ENCODE data around the gene CCDC170.
A peak's percentile ranks its signal among the peaks of the same experiment; 100 is the strongest.

Gene CCDC170

DNA sequence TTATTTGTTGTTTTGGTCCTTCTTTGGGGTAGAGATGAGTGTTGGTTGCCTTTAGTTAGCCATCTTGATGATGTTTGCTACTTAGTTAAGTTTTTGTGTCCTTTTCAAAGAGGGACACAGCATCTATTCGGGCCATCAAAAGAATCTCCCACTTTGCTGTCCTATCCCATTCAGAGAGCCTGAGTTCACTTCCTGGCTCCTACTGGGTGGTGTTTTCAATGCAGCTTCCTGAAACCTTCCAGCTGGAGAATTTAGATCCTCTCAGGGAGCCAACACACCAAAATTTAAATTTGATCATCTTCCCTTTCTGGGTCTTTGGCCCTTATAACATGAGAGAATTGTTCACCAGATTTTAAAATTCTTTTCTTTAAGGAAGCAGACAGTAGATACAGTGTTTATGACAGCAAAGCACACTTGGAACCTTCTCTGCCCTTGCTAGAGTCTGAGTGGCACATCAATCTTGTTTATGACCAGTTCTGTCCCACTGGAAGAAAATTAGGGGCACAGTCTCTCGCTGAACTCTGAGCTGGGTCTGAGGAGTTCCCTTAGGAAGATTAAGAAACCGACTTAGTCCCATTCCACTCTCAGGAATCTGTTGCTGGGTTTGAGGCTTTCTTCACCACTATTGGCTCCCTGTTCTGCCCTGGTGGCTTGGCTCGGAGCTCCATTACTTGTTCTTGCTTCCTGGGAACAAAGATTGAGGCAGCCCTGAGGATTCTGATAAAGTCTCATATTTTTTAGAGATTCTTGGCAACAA is 115.5 kb downstream of the CCDC170 start:
- DNase-seq (ENCODE audit: low read depth, low spot score) = no peak
- no peak overlapping the region for H3K27ac ChIP-seq

DNA sequence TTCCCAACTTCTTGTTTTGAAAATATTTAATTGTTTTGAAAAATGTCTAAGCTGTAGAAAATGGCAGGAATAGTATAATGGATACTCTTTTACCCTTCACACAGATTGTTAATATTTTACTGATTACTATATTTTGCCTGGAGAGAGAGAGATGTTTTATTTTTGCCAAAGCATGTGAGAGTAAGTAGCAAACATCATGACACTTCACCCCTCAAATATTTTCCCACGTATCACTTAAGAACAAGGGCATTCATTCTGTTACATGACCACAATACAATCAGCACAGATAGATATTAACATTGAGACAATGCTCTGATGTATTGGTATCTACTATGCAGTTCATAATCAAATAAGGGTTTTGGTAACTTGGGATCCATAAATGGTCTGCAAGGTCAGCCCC is 116.5 kb downstream of the CCDC170 start:
- no peak for DNase-seq (ENCODE audit: low read depth, low spot score)
- H3K27ac ChIP-seq = no peak overlapping the region

DNA sequence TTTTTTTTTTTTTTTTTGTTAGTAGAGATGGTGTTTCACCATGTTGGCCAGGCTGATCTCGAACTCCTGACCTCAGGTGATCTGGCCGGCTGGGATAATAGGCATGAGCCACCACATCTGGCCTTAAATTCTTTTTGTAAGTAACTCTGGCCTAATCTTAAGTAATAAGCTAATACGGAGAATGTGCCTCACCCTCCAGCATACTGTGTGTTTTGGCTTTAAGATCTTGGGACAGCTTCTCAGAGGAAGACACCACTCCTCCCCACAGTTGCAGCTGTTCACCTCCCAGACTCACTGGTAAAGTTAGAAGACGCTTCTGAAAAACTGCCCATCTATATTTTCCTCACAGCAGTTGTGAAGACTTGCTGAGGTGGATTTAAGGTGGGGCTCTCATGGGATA is 120.8 kb downstream of the CCDC170 start:
- H3K27ac ChIP-seq = no peak overlapping the region
- no peak for DNase-seq (ENCODE audit: low read depth, low spot score)

DNA sequence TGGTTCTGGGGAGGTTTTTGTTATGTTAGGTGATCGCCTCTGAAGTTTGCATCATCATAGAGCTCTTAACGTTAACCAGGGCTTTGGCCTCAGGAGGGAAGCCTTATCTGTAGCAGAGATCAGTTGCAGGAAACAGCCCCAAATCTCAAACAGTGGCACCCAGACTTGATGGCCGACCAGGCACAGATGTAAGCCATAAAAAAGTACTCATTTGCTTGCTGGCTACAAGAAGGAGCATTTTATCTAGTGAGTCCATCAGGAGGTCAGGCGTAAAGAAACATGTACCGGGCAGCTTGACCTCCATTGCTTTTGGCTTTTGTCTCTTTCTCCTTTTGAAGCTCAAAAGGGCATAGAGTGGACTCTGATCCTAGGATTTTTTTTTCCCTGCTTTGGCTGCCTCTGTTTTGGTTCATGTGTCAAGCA is 122.3 kb downstream of the CCDC170 start:
- H3K27ac ChIP-seq = no peak overlapping the region
- DNase-seq (ENCODE audit: low read depth, low spot score) = no peak

DNA sequence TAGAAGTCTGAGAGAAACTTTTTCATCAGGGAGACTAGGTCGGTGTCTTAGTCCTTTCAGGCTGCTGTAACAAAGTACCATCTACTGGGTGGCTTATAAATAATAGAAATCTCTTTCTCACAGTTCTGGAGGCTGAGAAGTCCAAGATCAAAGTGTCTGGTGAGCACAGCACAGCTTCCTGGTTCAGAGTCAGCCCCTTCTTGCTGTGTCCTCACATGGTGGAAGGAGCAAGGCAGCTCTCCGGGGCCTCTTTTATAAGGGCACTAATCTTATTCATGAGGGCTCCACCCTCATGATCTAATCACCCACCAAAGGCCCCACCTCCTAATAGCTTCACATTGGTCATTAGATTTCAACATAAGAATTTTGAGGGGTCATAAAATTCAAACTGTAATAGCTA is 122.8 kb downstream of the CCDC170 start:
- DNase-seq (ENCODE audit: low read depth, low spot score) = no peak

DNA sequence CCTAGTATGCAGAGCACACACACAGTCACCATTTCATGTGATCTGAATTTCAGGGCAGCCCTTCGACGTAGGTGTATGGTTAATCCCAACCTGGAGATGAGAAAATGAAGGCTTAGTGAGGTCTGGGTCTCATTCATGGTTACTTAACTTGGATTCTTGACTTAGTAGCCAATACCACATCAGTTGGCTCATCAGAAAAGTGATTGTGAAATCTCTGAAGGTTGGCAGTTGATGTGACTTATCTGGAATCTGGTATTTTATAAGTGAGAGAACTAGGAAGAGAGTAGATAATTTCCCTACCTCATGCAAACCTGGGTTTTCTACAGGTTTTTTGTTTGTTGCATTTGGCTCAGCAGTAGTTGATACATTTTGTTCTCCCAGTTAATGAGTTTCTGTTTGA is 123.7 kb downstream of the CCDC170 start:
- H3K27ac ChIP-seq = no peak overlapping the region
- DNase-seq (ENCODE audit: low read depth, low spot score) = no peak

More for the DNA sequence above, 122.8 kb downstream of the CCDC170 start:
- no peak overlapping the region for H3K27ac ChIP-seq

DNA sequence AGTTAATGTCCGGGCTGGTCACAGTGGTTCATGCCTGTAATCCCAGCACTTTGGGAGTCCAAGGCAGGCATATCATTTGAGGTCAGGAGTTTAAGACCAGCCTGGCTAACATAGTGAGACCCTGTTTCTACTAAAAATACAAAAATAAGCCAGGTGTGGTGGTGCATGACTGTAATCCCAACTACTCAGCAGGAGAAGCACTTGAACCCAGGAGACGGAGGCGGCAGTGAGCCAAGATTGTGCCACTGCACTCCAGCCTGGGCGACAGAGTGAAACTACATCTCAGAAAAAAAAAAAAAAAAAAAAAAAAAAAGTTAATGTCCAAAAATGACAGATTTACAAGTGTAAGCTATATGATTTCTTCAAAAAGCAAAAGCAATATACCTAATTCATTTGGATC is 124.9 kb downstream of the CCDC170 start:
- H3K27ac ChIP-seq = no peak overlapping the region
- no peak for DNase-seq (ENCODE audit: low read depth, low spot score)

DNA sequence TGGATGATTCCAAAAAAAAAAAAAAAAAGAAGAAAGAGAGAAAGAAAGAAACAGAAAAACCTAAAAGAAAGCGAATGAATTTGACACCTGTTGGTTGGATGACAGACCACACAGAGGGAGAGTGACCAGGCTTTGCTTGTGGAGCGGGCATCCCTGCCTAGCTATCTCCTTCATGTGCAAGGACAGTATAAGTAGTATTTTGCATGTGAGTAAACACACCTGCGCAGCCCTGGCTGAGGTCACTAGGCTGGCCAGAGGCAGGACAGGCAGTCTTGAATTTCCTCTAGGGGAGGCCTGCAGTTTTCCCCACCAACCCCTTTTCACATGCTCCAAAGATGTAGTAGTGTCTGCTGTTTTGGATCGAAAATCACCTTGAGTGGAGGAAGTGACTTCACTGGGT is 126.4 kb downstream of the CCDC170 start:
- H3K27ac ChIP-seq = no peak overlapping the region
- DNase-seq (ENCODE audit: low read depth, low spot score) = no peak

DNA sequence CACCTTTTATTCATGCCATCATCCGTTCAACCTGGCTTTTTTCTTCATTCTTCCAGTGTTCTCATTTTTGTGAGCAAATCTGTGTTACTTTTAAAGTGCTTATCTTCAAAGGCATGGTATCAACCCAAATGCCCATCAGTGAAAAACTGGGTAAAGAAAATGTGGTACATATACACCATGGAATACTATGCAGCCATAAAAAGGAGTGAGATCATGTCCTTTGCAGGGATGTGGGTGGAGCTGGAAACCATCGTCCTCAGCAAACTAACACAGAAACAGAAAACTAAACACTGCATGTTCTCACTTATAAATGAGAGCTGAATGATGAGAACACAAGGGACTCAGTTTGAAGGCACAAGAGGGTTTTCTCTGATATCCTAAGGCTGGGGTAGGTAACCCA is 130.3 kb downstream of the CCDC170 start:
- DNase-seq (ENCODE audit: low read depth, low spot score) = no peak
- no peak overlapping the region for H3K27ac ChIP-seq

DNA sequence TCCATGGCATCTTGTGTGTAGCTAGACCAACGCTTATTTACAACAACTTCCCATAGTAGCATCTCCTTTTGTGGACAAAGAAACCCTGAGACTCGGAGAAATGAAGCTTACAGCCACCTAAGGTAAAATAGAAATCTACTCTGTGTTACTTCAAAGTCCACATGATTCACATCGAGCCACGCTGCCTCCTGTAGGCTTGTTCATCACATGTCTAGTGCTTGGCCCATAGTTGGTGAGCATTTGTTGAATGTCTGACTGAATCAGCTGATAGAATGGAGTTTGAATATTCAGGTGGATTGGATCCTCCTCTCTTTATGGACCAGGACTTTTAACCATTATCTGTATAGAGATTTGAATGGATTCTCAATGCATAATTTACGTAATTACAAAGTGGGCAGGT is 130.7 kb downstream of the CCDC170 start:
- DNase-seq (ENCODE audit: low read depth, low spot score) = no peak
- H3K27ac ChIP-seq = no peak overlapping the region

DNA sequence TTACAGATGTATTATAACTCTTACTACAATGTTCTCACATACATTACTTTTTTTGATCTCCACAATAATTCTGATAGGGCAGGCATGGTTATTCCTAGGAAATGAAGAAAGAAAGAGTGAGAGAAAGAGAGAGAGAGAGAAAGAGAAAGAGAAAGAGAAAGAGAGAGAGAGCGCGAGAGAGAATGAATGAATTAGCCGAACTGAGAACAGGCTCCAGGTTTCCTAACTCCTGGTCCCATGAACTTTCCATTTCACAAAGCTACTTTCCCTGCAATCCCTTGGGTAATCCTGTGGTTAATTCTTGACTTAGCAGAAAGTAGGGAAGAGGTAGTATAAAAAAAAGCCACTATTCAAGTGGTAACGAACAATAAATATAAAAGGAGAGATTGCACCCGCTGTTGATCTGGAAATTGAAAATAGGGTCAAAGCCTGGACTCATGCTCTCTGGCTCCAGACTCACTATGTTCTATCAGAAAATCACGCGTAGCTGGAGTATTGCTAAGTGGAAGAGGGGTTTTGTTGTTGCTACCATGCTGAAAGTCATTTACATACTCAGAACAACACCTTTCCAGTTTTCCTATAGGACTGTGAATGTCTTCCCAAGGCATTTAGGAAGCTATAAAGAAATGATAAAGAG is 131.2 kb downstream of the CCDC170 start:
- no peak overlapping the region for H3K27ac ChIP-seq
- no peak for DNase-seq (ENCODE audit: low read depth, low spot score)

DNA sequence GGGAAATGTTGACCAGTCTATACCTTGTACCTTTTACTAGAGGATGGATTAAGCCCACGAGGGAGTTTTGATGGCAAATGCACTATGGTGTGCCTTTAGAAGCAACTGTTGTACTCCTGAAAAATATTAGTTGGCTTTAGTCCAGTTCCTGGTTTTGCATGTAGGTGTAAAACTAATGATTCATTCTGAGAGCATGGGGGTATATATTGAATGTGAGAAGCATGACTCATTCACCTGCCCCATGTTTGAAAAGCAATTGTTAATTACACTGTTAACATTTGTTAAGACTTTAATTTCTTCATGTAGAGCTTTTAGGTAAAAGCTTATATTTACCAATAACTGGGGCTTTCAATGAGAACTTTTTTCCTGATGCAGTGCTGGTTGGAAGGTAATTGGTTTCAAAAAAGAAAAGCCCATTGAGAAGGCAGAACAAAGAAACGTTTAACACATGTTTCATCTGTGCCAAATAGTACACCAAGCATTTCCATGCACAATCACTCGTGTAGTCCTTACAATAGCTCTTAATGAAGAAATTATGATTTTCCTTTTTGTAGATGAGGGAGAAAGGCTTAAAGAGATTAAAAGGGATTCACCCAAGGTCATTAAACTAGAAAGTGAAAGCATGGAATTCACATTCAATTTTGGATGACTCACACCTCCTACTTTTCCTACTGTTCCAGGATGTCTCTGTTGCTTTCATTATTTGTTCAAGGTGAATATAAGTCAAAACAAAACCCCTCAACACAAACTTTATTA is 134.1 kb downstream of the CCDC170 start:
- H3K27ac ChIP-seq = no peak overlapping the region
- DNase-seq (ENCODE audit: low read depth, low spot score) = peak; percentile 57

DNA sequence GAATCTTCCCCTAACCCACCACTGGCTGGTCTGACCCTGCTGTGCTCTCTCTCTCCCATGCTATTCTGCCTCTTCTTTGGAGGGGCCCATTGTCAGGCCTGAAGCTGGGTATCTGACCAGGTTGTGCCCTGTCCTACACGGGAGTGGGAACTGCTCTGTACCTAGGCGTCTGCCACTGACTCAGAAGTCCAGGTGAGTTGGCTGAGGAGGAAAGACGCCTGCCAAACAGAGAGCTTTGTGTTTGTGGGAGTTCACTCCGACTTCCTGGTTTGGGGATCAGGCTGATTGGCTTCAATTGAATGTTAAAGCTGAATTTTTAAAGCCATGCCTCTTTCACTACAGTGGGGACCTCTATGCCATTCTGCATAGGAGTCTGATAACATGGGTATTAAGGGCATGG is 136.0 kb downstream of the CCDC170 start:
- no peak overlapping the region for H3K27ac ChIP-seq
- DNase-seq (ENCODE audit: low read depth, low spot score) = peak; percentile 20

DNA sequence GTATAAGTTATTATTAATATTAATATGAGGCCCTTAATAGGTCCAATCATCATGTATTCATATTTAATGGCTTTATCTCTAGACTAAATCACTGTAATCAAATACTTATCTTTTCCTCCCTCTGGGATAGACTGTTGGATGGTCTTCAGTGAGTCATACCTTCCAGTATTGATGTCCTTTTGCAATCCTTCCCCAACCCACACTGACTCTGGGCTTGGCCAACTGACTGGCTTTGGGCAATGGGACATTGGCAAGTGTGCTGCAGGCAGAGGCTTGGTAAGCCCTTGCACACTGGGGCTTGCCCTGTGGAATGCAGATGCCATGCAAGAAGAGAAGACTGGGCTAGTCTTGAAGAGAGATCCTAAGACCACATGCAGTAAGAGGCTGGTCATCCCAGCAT is 136.6 kb downstream of the CCDC170 start:
- no peak overlapping the region for H3K27ac ChIP-seq
- no peak for DNase-seq (ENCODE audit: low read depth, low spot score)

DNA sequence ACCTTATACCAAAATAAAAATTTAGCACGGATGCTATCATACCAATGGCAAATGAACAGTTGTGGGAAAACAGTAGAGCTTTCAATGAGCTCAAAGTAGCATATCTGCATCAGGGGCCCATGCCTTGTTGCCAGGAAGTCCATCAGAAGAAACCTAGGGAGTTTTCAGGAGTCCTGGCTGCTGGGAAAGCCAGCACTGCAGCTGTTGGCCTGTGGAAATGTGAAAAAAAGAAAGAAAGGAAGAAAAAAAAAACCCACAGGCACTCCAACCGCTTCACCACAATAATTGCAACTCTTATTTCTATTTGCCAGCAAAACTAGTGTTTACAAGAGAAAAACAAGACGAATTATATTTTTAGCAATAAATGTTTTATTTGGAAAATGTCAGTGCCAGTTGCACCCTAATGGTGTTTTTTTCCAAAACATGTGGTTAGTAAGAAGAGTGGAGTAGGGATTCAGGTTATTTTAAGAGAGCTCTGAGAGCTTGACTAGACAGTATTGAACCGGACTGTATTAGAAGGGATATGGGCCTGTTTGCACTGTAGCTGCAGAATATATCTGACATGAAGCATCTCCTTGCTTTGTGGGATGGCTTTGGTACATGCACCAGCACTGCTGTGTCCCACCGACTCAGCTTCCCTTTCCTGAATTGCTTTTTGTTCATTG is 137.3 kb downstream of the CCDC170 start:
- DNase-seq (ENCODE audit: low read depth, low spot score) = no peak
- no peak overlapping the region for H3K27ac ChIP-seq

DNA sequence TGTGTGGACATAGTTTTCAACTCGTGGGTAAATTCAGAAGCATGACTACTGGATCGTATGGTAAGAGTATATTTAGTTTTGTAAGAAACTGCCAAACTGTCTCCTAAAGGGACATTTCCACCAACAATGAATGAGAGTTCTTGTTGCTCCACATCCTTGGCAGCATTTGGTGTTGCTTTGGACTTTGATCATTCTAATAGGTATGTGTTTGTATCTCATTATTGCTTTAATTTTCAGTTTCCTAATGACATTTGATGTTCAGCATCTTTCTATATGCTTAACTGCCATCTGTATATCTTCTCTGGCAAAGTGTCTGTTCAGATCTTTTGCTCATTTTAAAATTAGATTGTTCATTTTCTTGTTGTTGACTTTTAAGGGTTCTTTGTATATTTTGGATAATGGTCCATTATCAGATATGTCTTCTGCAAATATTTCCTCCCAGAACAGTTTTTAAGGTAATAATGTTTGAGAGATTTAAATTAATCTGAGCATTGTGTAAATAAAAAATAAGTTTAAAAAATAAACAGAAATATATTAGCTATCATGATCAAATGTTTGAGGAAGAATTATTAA is 138.7 kb downstream of the CCDC170 start:
- DNase-seq (ENCODE audit: low read depth, low spot score) = no peak
- H3K27ac ChIP-seq = no peak overlapping the region

DNA sequence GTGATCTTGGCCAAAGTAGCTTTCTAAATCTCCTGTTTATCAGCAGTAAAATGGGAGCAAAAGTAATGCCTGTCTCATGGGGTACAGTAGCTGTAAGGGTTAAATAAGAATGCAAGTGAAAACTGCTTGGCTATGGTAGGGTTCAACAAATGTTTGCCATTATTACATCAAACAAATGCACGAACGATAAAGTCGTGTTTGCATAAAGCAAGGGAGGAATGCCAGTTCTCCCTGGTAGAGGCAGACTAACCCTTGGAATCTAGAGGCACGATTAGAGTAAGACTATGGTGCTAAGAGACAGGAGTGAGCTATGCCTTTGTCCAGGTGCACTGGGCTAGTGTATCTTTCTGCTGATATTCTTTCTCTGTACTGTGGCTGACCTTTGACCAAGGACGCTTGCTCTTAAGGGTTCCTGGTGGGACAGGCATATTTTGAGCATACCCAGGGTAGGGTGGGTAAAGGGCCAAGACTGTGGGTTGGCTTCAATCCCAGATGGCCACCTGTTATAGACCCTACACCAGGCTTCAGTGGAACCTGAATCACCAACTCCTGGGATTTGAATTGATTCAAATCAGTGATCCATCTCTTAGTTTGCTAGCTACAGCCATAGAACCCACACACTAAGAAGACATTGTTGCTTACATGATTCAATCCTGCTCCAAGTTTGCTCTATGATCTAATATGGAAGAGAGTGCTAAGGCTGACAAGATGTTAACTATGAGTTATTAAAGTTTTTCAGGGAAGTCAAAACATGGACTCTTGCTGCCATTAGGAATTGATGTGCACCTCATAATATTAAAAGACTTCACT is 139.9 kb downstream of the CCDC170 start:
- H3K27ac ChIP-seq = no peak overlapping the region

DNA sequence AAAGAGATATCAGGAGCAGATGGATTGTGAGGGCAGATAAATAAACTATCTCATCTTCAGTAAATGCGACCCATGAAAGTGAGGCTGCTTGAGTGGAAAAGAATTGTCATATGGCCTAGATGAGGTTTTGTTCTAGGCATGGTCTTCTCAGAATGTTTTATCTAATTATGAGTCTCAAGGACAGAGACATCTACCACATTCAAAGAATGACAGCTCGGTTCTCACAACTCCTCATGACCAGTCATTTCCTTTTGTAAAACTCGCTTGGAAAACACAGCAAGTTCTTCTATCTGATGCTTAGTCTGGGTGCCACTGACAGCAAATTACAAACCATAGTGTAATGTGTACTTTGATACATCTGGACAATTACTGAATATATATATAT is 140.5 kb downstream of the CCDC170 start:
- DNase-seq (ENCODE audit: low read depth, low spot score) = no peak
- H3K27ac ChIP-seq = no peak overlapping the region

More for the DNA sequence above, 139.9 kb downstream of the CCDC170 start:
- DNase-seq (ENCODE audit: low read depth, low spot score) = no peak

DNA sequence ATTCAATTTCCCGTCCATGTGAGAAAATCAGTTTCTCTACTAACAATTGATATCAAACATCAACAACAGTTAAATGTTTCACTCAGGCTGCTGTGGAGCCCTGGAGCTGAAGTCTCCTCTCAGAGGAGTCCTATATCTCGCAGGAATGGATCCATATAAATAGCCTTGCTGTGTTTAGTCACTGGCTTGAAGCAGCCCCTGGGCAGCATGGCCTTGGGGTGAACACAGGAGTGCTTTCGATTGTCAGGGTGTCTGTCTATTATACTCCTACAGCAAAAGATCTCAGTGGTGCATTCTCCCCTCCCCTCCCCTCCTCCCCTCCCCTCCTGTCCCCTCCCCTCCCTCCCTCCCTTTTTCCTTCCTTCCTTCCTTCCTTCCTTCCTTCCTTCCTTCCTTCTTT is 141.9 kb downstream of the CCDC170 start:
- no peak for DNase-seq (ENCODE audit: low read depth, low spot score)
- no peak overlapping the region for H3K27ac ChIP-seq

DNA sequence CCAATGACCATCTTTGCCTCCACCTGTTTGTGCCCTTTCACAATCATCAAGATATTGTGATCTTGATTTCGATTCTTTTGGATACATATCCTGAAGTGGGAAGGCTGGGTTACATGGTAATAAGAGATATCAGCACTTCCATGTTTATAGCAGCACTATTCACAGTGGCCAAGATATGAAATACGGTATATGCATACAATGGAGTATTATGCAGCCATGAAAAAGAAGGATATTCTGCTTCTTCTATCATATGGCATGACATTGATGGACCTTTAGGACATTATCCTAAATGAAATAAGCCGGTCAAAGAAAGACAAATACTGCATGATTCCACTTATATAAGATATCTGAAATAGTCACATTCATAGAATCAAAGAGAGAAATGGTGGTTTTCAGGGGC is 144.0 kb downstream of the CCDC170 start:
- no peak for DNase-seq (ENCODE audit: low read depth, low spot score)
- H3K27ac ChIP-seq = no peak overlapping the region

Measured in epithelial cell of prostate (primary cell).